ENCODE data around the gene WLS.

WLS gene

DNA sequence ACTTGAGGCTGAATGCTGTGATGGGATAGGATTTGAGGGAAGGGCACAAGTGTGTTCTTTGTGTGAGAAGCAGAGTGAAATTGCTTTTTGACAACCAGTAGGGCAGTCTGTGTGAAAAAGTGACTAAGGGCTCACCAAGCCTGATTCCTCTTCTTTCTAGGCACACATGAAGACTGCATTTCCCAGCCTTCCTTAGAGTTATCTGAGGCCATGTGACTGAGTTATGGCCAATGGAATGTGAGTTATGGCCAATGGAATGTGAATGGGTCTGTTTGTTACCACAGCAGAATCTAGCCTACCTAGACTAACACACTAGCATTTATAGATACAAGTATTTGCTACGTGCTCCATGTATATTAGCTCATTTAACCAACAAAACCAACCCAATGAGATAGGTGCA, 146.6 kb downstream of the WLS start:
- Histone ChIP-seq H3K9ac (ENCODE audit: insufficient read length) (no peak overlapping the region), H3K9me3 (ENCODE audit: low read depth, low read length) (no peaks in the 10 kb centered on the region), H3K27ac (no peak overlapping the region), H3K36me3 (ENCODE audit: insufficient read depth, low read length) (no peaks in the 10 kb centered on the region), H3K4me3 (no peak overlapping the region)
- no peak for DNase-seq (ENCODE audit: low read depth, low spot score)
- no peak for TF ChIP-seq FOXP2 (optimal IDR thresholded peaks at IDR 0.05; ENCODE audit: control extremely low read depth, extremely low read length, insufficient read depth)

DNA sequence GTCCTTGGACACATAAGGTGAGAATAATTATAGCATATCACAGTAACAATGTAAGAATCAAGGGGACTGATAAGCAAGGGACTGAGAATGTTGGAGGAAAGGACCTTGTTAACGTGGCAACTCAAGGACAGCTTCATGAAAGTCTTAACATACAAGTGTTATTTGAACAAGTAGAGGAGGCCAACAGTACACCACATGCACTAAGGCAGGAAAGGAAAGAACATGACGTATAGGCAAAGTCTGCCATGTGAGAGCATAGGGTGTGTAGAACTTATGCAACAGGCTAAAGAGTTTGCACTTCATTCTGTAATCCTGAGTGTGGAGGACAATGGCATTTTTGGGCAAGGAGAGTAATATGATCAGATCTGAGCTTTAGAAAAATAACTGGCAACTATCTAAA, 148.6 kb downstream of the WLS start:
- TF ChIP-seq FOXP2 (optimal IDR thresholded peaks at IDR 0.05; ENCODE audit: control extremely low read depth, extremely low read length, insufficient read depth) (no peak), POLR2AphosphoS5 (IDR thresholded peaks at IDR 0.05; ENCODE audit: borderline replicate concordance, low read depth, low read length) (no peak), EZH2 (IDR thresholded peaks at IDR 0.05) (no peak)
- no peaks in the 10 kb centered on the region for H3K36me3 ChIP-seq (ENCODE audit: insufficient read depth, low read length)
- no peak for DNase-seq (ENCODE audit: low read depth, low spot score)
- H3K9me3 ChIP-seq (ENCODE audit: low read depth, low read length), result no peaks in the 10 kb centered on the region
- no peak overlapping the region for H3K27ac ChIP-seq
- H3K9ac ChIP-seq (ENCODE audit: insufficient read length), result no peak overlapping the region
- no peak overlapping the region for H3K4me3 ChIP-seq

DNA sequence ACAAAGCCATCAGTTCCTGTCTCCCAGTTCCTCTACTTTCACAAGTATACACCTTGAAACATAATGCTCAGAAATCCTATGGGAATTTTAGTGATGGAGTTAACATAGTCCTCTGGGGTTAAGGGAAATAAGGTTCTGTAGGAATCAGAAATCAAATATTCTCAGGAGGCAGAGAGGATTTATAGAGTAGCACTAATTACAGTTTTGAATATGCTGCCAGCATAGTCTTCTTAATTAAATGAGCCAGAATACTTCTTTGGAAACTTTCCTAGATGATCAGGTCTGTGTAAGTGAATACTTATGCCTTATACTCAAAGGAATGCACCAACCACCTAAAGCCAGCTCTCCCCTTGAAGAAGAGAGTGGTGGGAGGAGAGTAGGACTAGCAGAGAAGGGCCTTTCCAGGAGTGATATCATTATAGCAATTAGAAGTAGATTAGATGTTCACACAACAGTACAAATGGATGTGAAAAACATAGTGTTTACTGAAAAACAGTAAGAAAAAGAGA, 150.5 kb downstream of the WLS start:
- no peak for DNase-seq (ENCODE audit: low read depth, low spot score)
- no peak overlapping the region for H3K9ac ChIP-seq (ENCODE audit: insufficient read length)
- no peaks in the 10 kb centered on the region for H3K36me3 ChIP-seq (ENCODE audit: insufficient read depth, low read length)
- no peak overlapping the region for H3K27ac ChIP-seq
- TF ChIP-seq FOXP2 (optimal IDR thresholded peaks at IDR 0.05; ENCODE audit: control extremely low read depth, extremely low read length, insufficient read depth), result no peak
- no peak for TF ChIP-seq POLR2AphosphoS5 (IDR thresholded peaks at IDR 0.05; ENCODE audit: borderline replicate concordance, low read depth, low read length)
- TF ChIP-seq EZH2 (IDR thresholded peaks at IDR 0.05), result no peak
- H3K9me3 ChIP-seq (ENCODE audit: low read depth, low read length), result no peaks in the 10 kb centered on the region
- no peak overlapping the region for H3K4me3 ChIP-seq

DNA sequence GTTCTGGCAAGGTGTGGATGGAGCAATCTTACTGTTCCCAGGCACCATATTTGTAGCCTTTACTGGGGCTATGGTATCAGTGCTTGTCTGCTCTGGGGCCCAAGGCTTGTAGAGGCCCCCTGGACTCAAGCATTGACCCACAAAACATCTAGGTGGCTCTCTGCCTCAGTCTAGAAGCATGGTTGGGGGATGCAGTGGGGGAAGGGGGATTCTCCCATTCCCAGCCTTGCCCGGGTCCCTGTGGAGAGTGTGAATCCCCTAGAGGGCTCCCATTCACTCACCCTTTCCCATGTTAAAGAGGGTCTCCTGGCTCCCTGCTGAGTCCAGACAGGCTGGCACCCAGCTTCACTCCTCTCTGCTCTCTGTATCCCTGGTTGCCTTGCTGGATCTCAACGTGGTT, 153.7 kb downstream of the WLS start:
- TF ChIP-seq POLR2AphosphoS5 (IDR thresholded peaks at IDR 0.05; ENCODE audit: borderline replicate concordance, low read depth, low read length) (no peak), FOXP2 (optimal IDR thresholded peaks at IDR 0.05; ENCODE audit: control extremely low read depth, extremely low read length, insufficient read depth) (no peak), EZH2 (IDR thresholded peaks at IDR 0.05) (no peak)

More for the DNA sequence above, 153.7 kb downstream of the WLS start:
- H3K9ac ChIP-seq (ENCODE audit: insufficient read length), result no peak overlapping the region
- H3K9me3 ChIP-seq (ENCODE audit: low read depth, low read length), result no peaks in the 10 kb centered on the region
- H3K27ac ChIP-seq, result no peak overlapping the region
- H3K4me3 ChIP-seq, result no peak overlapping the region
- no peak for DNase-seq (ENCODE audit: low read depth, low spot score)
- no peaks in the 10 kb centered on the region for H3K36me3 ChIP-seq (ENCODE audit: insufficient read depth, low read length)
